Neural cell (in vitro differentiated cells): ENCODE measurements around the gene RAI2. TPM values are rescaled to one million over a fixed set of nuclear protein-coding genes. Genes with fewer than 3 reads are reported as not detected.

Experiments used
- H2AFZ ChIP-seq: fragments of 200-600, 300-800 bp; sonication (generic), shearing (Covaris generic); 2 replicates; pipeline ENCODE4 v1.6.0; 2014; ENCODE audit warnings: low read depth, mild to moderate bottlenecking, antibody characterized with exemption, low read length, moderate library complexity
- H3F3A ChIP-seq: fragments of 200-600 bp; shearing (Covaris generic); 2 replicates; pipeline ENCODE4 v1.6.1; 2016; ENCODE audit warnings: mild to moderate bottlenecking, moderate library complexity, mixed read lengths, antibody characterized with exemption, low read length; ENCODE audit not compliant: insufficient read depth, poor library complexity, severe bottlenecking
- H3K27ac ChIP-seq: fragments of 200-600, 300-800 bp; sonication (generic), shearing (Covaris generic); 2 replicates; pipeline ENCODE4 v1.5.1; 2014; ENCODE audit warnings: mild to moderate bottlenecking, low read length, moderate library complexity
- H3K27me3 ChIP-seq: fragments of 300-800, 200-600 bp; sonication (generic), shearing (Covaris generic); 2 replicates; pipeline ENCODE4 v1.6.0; 2014; ENCODE audit warnings: mild to moderate bottlenecking, low read depth, low read length, moderate library complexity; ENCODE audit not compliant: insufficient read depth
- H3K36me3 ChIP-seq: fragments of 300-800, 200-600 bp; sonication (generic), shearing (Covaris generic); 2 replicates; pipeline ENCODE4 v1.5.1; 2014; ENCODE audit warnings: mild to moderate bottlenecking, antibody characterized with exemption, low read length, moderate library complexity; ENCODE audit not compliant: insufficient read depth
- H3K4me2 ChIP-seq: fragments of 300-800, 200-600 bp; sonication (generic), shearing (Covaris generic); 2 replicates; pipeline ENCODE4 v1.6.0; 2014; ENCODE audit warnings: mild to moderate bottlenecking, low read length
- H3K4me3 ChIP-seq: fragments of 300-800, 200-600 bp; sonication (generic), shearing (Covaris generic); 2 replicates; pipeline ENCODE4 v1.5.1; 2014; ENCODE audit warnings: mild to moderate bottlenecking, low read length, moderate library complexity
- H3K79me2 ChIP-seq: fragments of 200-600 bp; shearing (Covaris generic); replicated peaks from 2 replicates; pipeline ENCODE4 v1.6.0; 2014; ENCODE audit warnings: mild to moderate bottlenecking, low read length, moderate library complexity; ENCODE audit not compliant: insufficient read depth
- H3K9ac ChIP-seq: fragments of 300-800, 200-600 bp; sonication (generic), shearing (Covaris generic); 2 replicates; pipeline ENCODE4 v1.6.1; 2016; ENCODE audit warnings: mild to moderate bottlenecking, low read length, mixed read lengths
- H3K9me2 ChIP-seq: fragments of 200-600 bp; shearing (Covaris generic); 2 replicates; pipeline ENCODE4 v1.6.1; 2016; ENCODE audit warnings: mild to moderate bottlenecking, low read length, mixed read lengths; ENCODE audit not compliant: insufficient read depth
- H3K9me3 ChIP-seq: fragments of 200-600, 300-800 bp; sonication (generic), shearing (Covaris generic); 2 replicates; pipeline ENCODE4 v1.6.1; 2016; ENCODE audit warnings: mild to moderate bottlenecking, mixed run types, low read length, moderate library complexity, mixed read lengths
- H4K20me1 ChIP-seq: fragments of 200-600 bp; shearing (Covaris generic); 2 replicates; pipeline ENCODE4 v1.6.1; 2016; ENCODE audit warnings: mild to moderate bottlenecking, mixed run types; ENCODE audit not compliant: insufficient read depth
- EP300 ChIP-seq: fragments of 450-650 bp; conservative IDR thresholded peaks from 2 replicates; pipeline ENCODE4 v1.6.1; 2014; ENCODE audit warnings: antibody characterized with exemption, mild to moderate bottlenecking, moderate library complexity; ENCODE audit not compliant: poor library complexity, severe bottlenecking
- EZH2 ChIP-seq: fragments of 200-600, 300-800 bp; shearing (Covaris generic), sonication (generic); IDR thresholded peaks from 2 replicates; pipeline ENCODE4 v1.6.1; 2014; ENCODE audit warnings: antibody characterized with exemption, low read length, borderline replicate concordance, mild to moderate bottlenecking; ENCODE audit not compliant: insufficient read depth, poor library complexity, severe bottlenecking
- MXI1 ChIP-seq: fragments of 450-650 bp; conservative IDR thresholded peaks from 2 replicates; pipeline ENCODE4 v1.6.1; 2014; ENCODE audit warnings: antibody characterized with exemption, mild to moderate bottlenecking; ENCODE audit not compliant: poor library complexity, severe bottlenecking
- POLR2AphosphoS5 ChIP-seq: IDR thresholded peaks from 2 replicates; pipeline ENCODE4 v1.6.1; 2012
- RAD21 ChIP-seq: fragments of 450-650 bp; conservative IDR thresholded peaks from 2 replicates; pipeline ENCODE4 v1.6.1; 2014; ENCODE audit warnings: antibody characterized with exemption, mild to moderate bottlenecking, moderate library complexity
- SMC3 ChIP-seq: fragments of 450-650 bp; conservative IDR thresholded peaks from 2 replicates; pipeline ENCODE4 v1.6.1; 2014; ENCODE audit warnings: antibody characterized with exemption, mild to moderate bottlenecking, moderate library complexity; ENCODE audit not compliant: poor library complexity
- TAF1 ChIP-seq: IDR thresholded peaks from 2 replicates; pipeline ENCODE4 v1.6.1; 2012; ENCODE audit warnings: low read depth
- polyA plus RNA-seq: library from polyadenylated mRNA; depleted of rRNA; stranded (reverse); fragments of >200 nt; gene quantifications from 2 replicates; pipeline ENCODE4 v1.2.3, GENCODE V29; 2014
- TF ChIP-seq, protein P1 (sequence below): fragments of 450-650 bp; IDR thresholded peaks from 2 replicates; pipeline ENCODE4 v1.5.1; 2014; ENCODE audit warnings: antibody characterized with exemption, mild to moderate bottlenecking, moderate library complexity; ENCODE audit not compliant: poor library complexity, severe bottlenecking
- TF ChIP-seq, protein P2 (sequence below): IDR thresholded peaks from 2 replicates; pipeline ENCODE4 v1.6.1; 2012; ENCODE audit warnings: borderline replicate concordance

Gene RAI2
- polyA plus RNA-seq, 1 donor from 2014 or later, result 4.8 TPM

DNA sequence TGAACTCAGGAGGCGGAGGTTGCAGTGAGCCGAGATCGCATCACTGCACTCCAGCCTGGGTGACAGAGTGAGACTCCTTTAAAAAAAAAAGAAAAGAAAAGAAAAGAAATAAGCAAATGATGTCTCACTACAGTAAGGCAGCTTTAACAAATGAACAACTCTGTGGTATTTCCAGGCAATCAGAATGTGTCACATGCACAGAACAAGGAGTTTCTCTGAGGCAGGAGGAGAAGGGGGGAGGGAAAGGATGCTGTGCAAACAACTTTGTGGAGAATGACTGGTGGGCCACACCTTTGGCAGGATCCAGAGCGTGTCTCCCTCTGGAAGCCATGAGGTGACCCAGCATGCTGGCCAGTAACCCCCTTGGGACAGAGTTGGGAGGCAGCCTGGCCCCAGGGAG, 57.6 kb downstream of the RAI2 start:
- H3F3A ChIP-seq, result no peaks in the 10 kb centered on the region
- H3K9me2 ChIP-seq, result no peaks in the 10 kb centered on the region
- TF ChIP-seq TAF1 (no peak), POLR2AphosphoS5 (no peak), EZH2 (no peak), SMC3 (no peak), EP300 (no peak), RAD21 (no peak), MXI1 (no peak)
- TF ChIP-seq, protein P1, sequence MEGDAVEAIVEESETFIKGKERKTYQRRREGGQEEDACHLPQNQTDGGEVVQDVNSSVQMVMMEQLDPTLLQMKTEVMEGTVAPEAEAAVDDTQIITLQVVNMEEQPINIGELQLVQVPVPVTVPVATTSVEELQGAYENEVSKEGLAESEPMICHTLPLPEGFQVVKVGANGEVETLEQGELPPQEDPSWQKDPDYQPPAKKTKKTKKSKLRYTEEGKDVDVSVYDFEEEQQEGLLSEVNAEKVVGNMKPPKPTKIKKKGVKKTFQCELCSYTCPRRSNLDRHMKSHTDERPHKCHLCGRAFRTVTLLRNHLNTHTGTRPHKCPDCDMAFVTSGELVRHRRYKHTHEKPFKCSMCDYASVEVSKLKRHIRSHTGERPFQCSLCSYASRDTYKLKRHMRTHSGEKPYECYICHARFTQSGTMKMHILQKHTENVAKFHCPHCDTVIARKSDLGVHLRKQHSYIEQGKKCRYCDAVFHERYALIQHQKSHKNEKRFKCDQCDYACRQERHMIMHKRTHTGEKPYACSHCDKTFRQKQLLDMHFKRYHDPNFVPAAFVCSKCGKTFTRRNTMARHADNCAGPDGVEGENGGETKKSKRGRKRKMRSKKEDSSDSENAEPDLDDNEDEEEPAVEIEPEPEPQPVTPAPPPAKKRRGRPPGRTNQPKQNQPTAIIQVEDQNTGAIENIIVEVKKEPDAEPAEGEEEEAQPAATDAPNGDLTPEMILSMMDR, result no peak
- TF ChIP-seq, protein P2, sequence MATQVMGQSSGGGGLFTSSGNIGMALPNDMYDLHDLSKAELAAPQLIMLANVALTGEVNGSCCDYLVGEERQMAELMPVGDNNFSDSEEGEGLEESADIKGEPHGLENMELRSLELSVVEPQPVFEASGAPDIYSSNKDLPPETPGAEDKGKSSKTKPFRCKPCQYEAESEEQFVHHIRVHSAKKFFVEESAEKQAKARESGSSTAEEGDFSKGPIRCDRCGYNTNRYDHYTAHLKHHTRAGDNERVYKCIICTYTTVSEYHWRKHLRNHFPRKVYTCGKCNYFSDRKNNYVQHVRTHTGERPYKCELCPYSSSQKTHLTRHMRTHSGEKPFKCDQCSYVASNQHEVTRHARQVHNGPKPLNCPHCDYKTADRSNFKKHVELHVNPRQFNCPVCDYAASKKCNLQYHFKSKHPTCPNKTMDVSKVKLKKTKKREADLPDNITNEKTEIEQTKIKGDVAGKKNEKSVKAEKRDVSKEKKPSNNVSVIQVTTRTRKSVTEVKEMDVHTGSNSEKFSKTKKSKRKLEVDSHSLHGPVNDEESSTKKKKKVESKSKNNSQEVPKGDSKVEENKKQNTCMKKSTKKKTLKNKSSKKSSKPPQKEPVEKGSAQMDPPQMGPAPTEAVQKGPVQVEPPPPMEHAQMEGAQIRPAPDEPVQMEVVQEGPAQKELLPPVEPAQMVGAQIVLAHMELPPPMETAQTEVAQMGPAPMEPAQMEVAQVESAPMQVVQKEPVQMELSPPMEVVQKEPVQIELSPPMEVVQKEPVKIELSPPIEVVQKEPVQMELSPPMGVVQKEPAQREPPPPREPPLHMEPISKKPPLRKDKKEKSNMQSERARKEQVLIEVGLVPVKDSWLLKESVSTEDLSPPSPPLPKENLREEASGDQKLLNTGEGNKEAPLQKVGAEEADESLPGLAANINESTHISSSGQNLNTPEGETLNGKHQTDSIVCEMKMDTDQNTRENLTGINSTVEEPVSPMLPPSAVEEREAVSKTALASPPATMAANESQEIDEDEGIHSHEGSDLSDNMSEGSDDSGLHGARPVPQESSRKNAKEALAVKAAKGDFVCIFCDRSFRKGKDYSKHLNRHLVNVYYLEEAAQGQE, result no peak
- no peak overlapping the region for H3K27ac ChIP-seq
- no peak overlapping the region for H3K9ac ChIP-seq
- H2AFZ ChIP-seq, result no peak overlapping the region
- no peaks in the 10 kb centered on the region for H3K9me3 ChIP-seq
- H4K20me1 ChIP-seq, result no peaks in the 10 kb centered on the region
- H3K4me3 ChIP-seq, result no peak overlapping the region
- no peaks in the 10 kb centered on the region for H3K36me3 ChIP-seq
- no peaks in the 10 kb centered on the region for H3K27me3 ChIP-seq
- no peak overlapping the region for H3K4me2 ChIP-seq
- no peaks in the 10 kb centered on the region for H3K79me2 ChIP-seq

GRCh38 chrX:17802756-17803155, 58.3 kb downstream of the RAI2 start:
- no peak overlapping the region for H3K4me3 ChIP-seq
- no peaks in the 10 kb centered on the region for H3K9me2 ChIP-seq
- TF ChIP-seq EZH2, result no peak
- no peak for TF ChIP-seq TAF1
- TF ChIP-seq, protein P2, result no peak
- no peak for TF ChIP-seq POLR2AphosphoS5
- TF ChIP-seq RAD21, result no peak
- TF ChIP-seq MXI1, result no peak
- TF ChIP-seq, protein P1, result no peak
- no peak for TF ChIP-seq SMC3
- TF ChIP-seq EP300, result no peak
- H3K36me3 ChIP-seq, result no peaks in the 10 kb centered on the region
- H3F3A ChIP-seq, result no peaks in the 10 kb centered on the region
- H4K20me1 ChIP-seq, result no peaks in the 10 kb centered on the region
- no peak overlapping the region for H3K27ac ChIP-seq
- H3K9me3 ChIP-seq, result no peaks in the 10 kb centered on the region
- no peak overlapping the region for H3K4me2 ChIP-seq
- H3K79me2 ChIP-seq, result no peaks in the 10 kb centered on the region
- H3K27me3 ChIP-seq, result no peaks in the 10 kb centered on the region
- no peak overlapping the region for H3K9ac ChIP-seq
- H2AFZ ChIP-seq, result no peak overlapping the region
